ENCODE measurements around the gene ATG4C.

DNA sequence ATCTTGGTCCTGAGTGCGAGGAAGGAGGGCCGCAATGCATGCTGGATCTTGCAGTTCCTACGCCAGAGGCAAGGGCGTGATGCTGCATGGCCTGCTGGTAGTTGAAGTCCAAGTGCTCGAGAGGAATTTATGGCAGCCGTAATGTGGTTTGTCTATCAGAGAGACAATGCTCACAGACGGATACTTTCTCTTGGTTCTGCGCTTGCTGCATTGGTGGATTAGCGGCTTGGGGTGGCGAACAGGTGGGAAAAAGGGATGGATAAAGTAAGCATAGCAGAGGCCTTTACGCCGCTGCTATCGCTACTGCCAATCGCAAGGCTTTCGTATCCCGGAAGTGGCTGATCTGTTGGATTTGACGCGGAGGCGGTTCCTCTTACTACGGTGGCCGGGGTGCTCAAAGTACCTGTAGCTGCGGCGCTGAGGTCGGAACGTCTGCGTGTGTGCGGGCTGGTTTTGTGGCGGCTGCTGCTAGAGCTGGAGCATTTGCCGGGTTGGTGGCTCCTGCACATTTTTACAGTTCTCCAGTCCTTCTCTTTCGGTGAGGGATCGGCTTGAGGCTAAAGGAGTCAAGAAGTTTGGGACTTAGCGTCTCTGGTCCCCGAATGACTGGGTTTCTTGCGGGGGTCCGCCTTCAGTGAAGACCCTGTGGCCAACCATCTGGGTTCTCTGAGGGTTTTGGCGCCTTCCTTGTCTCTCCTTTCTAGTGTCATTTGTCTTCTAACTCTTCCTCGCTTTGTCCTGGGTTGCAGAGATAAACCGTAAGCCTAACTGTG, at the start of gene ATG4C:
- TF ChIP-seq POLR2AphosphoS5 (IDR thresholded peaks at IDR 0.05) (peak; percentile 80 to 95 (median 90)), POLR2A (IDR thresholded peaks at IDR 0.05) (no peak)
- TF ChIP-seq, protein P1, sequence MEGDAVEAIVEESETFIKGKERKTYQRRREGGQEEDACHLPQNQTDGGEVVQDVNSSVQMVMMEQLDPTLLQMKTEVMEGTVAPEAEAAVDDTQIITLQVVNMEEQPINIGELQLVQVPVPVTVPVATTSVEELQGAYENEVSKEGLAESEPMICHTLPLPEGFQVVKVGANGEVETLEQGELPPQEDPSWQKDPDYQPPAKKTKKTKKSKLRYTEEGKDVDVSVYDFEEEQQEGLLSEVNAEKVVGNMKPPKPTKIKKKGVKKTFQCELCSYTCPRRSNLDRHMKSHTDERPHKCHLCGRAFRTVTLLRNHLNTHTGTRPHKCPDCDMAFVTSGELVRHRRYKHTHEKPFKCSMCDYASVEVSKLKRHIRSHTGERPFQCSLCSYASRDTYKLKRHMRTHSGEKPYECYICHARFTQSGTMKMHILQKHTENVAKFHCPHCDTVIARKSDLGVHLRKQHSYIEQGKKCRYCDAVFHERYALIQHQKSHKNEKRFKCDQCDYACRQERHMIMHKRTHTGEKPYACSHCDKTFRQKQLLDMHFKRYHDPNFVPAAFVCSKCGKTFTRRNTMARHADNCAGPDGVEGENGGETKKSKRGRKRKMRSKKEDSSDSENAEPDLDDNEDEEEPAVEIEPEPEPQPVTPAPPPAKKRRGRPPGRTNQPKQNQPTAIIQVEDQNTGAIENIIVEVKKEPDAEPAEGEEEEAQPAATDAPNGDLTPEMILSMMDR (IDR thresholded peaks at IDR 0.05) = peak in 2 of 3 donors; percentile 3 to 17

Data from breast epithelium (tissue), 3 donors.